ENCODE measurements around the gene ZDHHC13.

The ZDHHC13 gene

GRCh38 chr11:19200410-19201201 lies 83.6 kb downstream of the ZDHHC13 start:
- no peak overlapping the region for H3K4me3 ChIP-seq (ENCODE audit: low read length)
- DNase-seq (ENCODE audit: low read depth), result peak; percentile 33
- TF ChIP-seq CTCF (IDR thresholded peaks at IDR 0.05; ENCODE audit: insufficient read depth, low read depth, low read length, missing control alignments), result no peak

GRCh38 chr11:19201737-19202605 lies 85.0 kb downstream of the ZDHHC13 start, which contains the start of gene CSRP3:
Gene CSRP3, minus strand, starts transcription at chr11:19201983. Its CDS starts 9,535 bp downstream, at chr11:19192448.
- no peak for TF ChIP-seq CTCF (IDR thresholded peaks at IDR 0.05; ENCODE audit: insufficient read depth, low read depth, low read length, missing control alignments)
- H3K4me3 ChIP-seq (ENCODE audit: low read length), result no peak within 1 kb of the TSS
- DNase-seq (ENCODE audit: low read depth), result no peak

GRCh38 chr11:19204836-19205235 lies 87.9 kb downstream of the ZDHHC13 start:
- no peak for TF ChIP-seq CTCF (IDR thresholded peaks at IDR 0.05; ENCODE audit: insufficient read depth, low read depth, low read length, missing control alignments)
- DNase-seq (ENCODE audit: low read depth), result no peak
- no peak overlapping the region for H3K4me3 ChIP-seq (ENCODE audit: low read length)

GRCh38 chr11:19208181-19208580 lies 91.2 kb downstream of the ZDHHC13 start:
- no peak for TF ChIP-seq CTCF (IDR thresholded peaks at IDR 0.05; ENCODE audit: insufficient read depth, low read depth, low read length, missing control alignments)
- DNase-seq (ENCODE audit: low read depth), result no peak

DNA sequence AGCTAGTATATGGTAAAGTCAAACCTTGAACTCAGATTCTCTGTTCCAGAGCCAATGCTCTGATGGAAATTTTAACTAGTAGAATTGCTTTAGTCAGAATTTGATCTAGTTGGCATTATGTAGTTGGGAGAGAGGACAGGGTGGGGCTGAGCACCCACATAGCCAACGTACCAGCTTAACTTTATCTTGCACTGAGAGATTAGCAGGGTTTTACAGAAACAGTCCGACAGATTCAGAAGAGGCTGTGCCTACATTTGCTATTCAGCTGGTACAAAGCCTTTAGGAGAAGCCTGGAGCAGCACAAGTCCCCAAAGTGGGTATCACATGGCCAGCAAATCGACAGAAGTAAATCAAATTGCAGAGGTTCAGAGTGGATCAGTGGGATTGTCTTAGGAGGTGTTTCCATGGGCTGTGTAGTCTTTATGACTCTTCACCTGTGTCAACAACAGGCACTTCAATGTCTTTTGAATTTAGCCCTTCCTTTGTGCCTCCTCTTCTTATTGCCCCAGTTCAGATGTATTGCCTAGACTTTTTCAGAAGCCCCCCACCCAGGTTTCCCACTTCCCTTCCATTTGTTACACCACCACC lies 92.1 kb downstream of the ZDHHC13 start:
- no peak for TF ChIP-seq CTCF (IDR thresholded peaks at IDR 0.05; ENCODE audit: insufficient read depth, low read depth, low read length, missing control alignments)
- DNase-seq (ENCODE audit: low read depth), result no peak
- H3K4me3 ChIP-seq (ENCODE audit: low read length), result no peak overlapping the region

More at GRCh38 chr11:19208181-19208580, 91.2 kb downstream of the ZDHHC13 start:
- no peak overlapping the region for H3K4me3 ChIP-seq (ENCODE audit: low read length)

- DNase-seq (ENCODE audit: low read depth), result no peak
- TF ChIP-seq CTCF (IDR thresholded peaks at IDR 0.05; ENCODE audit: insufficient read depth, low read depth, low read length, missing control alignments), result no peak
- no peak overlapping the region for H3K4me3 ChIP-seq (ENCODE audit: low read length)
Observed at GRCh38 chr11:19209617-19210370, 92.8 kb downstream of the ZDHHC13 start.
